ENCODE results near the gene AP1G1. TPM values are rescaled to one million over a fixed set of nuclear protein-coding genes. Genes with fewer than 3 reads are reported as not detected.

The AP1G1 gene
- total RNA-seq, 2 donors from 2014 or later, result 62.7 to 68.5 TPM

GRCh38 chr16:71843572-71843971 is 34.9 kb upstream of the AP1G1 start:
- Histone ChIP-seq H3K9ac (ENCODE audit: extremely low read depth, low read length, poor library complexity, severe bottlenecking) (no peak overlapping the region), H3K27me3 (ENCODE audit: control insufficient read depth, insufficient read depth, low read length, poor library complexity, severe bottlenecking) (no peaks in the 10 kb centered on the region), H3K4me3 (ENCODE audit: low read length) (no peak overlapping the region), H3K36me3 (ENCODE audit: control insufficient read depth, insufficient read depth, low read length) (peaks cover 9% of the 10 kb centered on the region), H3K4me1 (ENCODE audit: control insufficient read depth, insufficient read depth, low read length) (peaks cover 4% of the 10 kb centered on the region), H3K9me3 (ENCODE audit: control insufficient read depth, low read length) (no peaks in the 10 kb centered on the region), H3K27ac (ENCODE audit: low read depth, low read length) (no peak overlapping the region)
- no peak overlapping the region for H3K27ac Mint-ChIP-seq
- peaks cover 12% of the 10 kb centered on the region for H3K4me1 Mint-ChIP-seq
- 93 to 100% methylated on average over 2 of the region's 2 CpGs for WGBS, 2 experiments (ENCODE audit: insufficient coverage in 1 of 2, insufficient read length in 1 of 2)
- no peak for TF ChIP-seq CTCF (conservative IDR thresholded peaks at IDR 0.05)
- no peak overlapping the region for H3K4me3 Mint-ChIP-seq
- H3K9me3 Mint-ChIP-seq, result no peaks in the 10 kb centered on the region
- DNase-seq, result no peak
- peaks cover 7% of the 10 kb centered on the region for H3K36me3 Mint-ChIP-seq (ENCODE audit: low read depth)
- peaks cover 2% of the 10 kb centered on the region for H3K27me3 Mint-ChIP-seq (ENCODE audit: insufficient read depth)

GRCh38 chr16:71840052-71840451 is 31.4 kb upstream of the AP1G1 start:
- no peaks in the 10 kb centered on the region for H3K9me3 Mint-ChIP-seq

GRCh38 chr16:71837150-71837549 is 28.5 kb upstream of the AP1G1 start:
- Histone ChIP-seq H3K9ac (ENCODE audit: extremely low read depth, low read length, poor library complexity, severe bottlenecking) (no peak overlapping the region), H3K4me3 (ENCODE audit: low read length) (no peak overlapping the region), H3K4me1 (ENCODE audit: control insufficient read depth, insufficient read depth, low read length) (no peaks in the 10 kb centered on the region), H3K27me3 (ENCODE audit: control insufficient read depth, insufficient read depth, low read length, poor library complexity, severe bottlenecking) (no peaks in the 10 kb centered on the region), H3K36me3 (ENCODE audit: control insufficient read depth, insufficient read depth, low read length) (no peaks in the 10 kb centered on the region), H3K27ac (ENCODE audit: low read depth, low read length) (no peak overlapping the region), H3K9me3 (ENCODE audit: control insufficient read depth, low read length) (no peaks in the 10 kb centered on the region)
- WGBS, 2 experiments (ENCODE audit: insufficient coverage in 1 of 2, insufficient read length in 1 of 2), result 95 to 100% methylated on average over 2 of the region's 3 CpGs
- Mint-ChIP-seq H3K4me3 (no peak overlapping the region), H3K4me1 (no peaks in the 10 kb centered on the region), H3K27me3 (ENCODE audit: insufficient read depth) (peaks cover 5% of the 10 kb centered on the region), H3K36me3 (ENCODE audit: low read depth) (no peaks in the 10 kb centered on the region), H3K9me3 (no peaks in the 10 kb centered on the region), H3K27ac (no peak overlapping the region)
- no peak for DNase-seq
- TF ChIP-seq CTCF (conservative IDR thresholded peaks at IDR 0.05), result no peak

More at GRCh38 chr16:71840052-71840451, 31.4 kb upstream of the AP1G1 start:
- no peak for TF ChIP-seq CTCF (conservative IDR thresholded peaks at IDR 0.05)
- Histone ChIP-seq H3K4me1 (ENCODE audit: control insufficient read depth, insufficient read depth, low read length) (no peaks in the 10 kb centered on the region), H3K9me3 (ENCODE audit: control insufficient read depth, low read length) (no peaks in the 10 kb centered on the region), H3K27ac (ENCODE audit: low read depth, low read length) (no peak overlapping the region), H3K27me3 (ENCODE audit: control insufficient read depth, insufficient read depth, low read length, poor library complexity, severe bottlenecking) (no peaks in the 10 kb centered on the region), H3K9ac (ENCODE audit: extremely low read depth, low read length, poor library complexity, severe bottlenecking) (no peak overlapping the region), H3K36me3 (ENCODE audit: control insufficient read depth, insufficient read depth, low read length) (no peaks in the 10 kb centered on the region), H3K4me3 (ENCODE audit: low read length) (no peak overlapping the region)
- no peak for DNase-seq
- 77 to 82% methylated on average over 5 to 7 of the region's 7 CpGs for WGBS, 2 experiments (ENCODE audit: insufficient coverage in 1 of 2, insufficient read length in 1 of 2)
- Mint-ChIP-seq H3K4me3 (no peak overlapping the region), H3K36me3 (ENCODE audit: low read depth) (no peaks in the 10 kb centered on the region), H3K27me3 (ENCODE audit: insufficient read depth) (peaks cover 2% of the 10 kb centered on the region), H3K4me1 (no peaks in the 10 kb centered on the region), H3K27ac (no peak overlapping the region)
